LNCaP clone FGC (cell line): ENCODE data around the gene MLEC.

Experiments used
- DNase-seq: peaks from one replicate; pipeline ENCODE4 v3.0.0-alpha.2; 2011; ENCODE audit warnings: low read depth
- H3K4me3 ChIP-seq: 2 replicates; pipeline ENCODE4 v1.5.1; 2011; ENCODE audit warnings: mild to moderate bottlenecking, low read depth, low read length, control low read depth
- TF ChIP-seq, protein P1 (sequence below): IDR thresholded peaks from 2 replicates; pipeline ENCODE4 v1.5.1; 2012; ENCODE audit warnings: mild to moderate bottlenecking; ENCODE audit not compliant: control insufficient read depth, insufficient read depth; ENCODE audit errors: extremely low read depth

The MLEC gene

DNA sequence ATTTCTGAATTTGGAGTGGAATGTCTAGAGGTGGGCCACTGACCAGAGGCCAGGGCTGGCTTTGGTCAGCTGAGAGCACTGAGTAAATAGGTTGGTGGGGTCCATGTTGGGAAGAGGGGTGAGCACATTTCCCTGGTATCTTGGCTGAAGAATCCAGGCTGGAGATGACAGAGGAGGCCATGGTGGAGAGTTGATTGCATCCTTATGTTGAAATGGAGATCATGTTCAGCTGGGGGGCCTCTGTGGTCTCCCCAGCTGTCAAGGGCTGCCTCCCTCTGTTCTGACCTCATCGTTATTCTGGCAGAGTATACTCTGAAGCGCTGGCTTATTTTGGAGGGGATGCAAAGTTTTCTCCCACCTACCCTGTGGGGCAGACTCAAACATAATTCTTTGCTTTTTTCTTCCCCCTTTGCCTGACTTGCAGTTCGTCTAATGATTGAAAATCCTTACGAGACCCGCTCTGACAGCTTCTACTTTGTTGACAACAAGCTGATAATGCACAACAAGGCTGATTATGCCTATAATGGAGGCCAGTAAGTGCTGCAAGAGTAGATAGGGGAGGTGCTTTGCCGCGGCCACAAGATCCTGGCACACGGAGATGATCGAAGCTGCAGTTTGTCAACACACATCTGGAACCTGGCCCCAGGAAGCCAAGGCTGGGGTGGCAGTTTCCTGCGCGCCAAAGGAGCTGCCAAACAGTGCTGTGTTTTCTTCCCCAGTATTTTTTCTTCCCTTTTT, 32.7 kb downstream of the MLEC start:
- TF ChIP-seq, protein P1, sequence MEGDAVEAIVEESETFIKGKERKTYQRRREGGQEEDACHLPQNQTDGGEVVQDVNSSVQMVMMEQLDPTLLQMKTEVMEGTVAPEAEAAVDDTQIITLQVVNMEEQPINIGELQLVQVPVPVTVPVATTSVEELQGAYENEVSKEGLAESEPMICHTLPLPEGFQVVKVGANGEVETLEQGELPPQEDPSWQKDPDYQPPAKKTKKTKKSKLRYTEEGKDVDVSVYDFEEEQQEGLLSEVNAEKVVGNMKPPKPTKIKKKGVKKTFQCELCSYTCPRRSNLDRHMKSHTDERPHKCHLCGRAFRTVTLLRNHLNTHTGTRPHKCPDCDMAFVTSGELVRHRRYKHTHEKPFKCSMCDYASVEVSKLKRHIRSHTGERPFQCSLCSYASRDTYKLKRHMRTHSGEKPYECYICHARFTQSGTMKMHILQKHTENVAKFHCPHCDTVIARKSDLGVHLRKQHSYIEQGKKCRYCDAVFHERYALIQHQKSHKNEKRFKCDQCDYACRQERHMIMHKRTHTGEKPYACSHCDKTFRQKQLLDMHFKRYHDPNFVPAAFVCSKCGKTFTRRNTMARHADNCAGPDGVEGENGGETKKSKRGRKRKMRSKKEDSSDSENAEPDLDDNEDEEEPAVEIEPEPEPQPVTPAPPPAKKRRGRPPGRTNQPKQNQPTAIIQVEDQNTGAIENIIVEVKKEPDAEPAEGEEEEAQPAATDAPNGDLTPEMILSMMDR, result no peak
- no peak overlapping the region for H3K4me3 ChIP-seq
- no peak for DNase-seq

DNA sequence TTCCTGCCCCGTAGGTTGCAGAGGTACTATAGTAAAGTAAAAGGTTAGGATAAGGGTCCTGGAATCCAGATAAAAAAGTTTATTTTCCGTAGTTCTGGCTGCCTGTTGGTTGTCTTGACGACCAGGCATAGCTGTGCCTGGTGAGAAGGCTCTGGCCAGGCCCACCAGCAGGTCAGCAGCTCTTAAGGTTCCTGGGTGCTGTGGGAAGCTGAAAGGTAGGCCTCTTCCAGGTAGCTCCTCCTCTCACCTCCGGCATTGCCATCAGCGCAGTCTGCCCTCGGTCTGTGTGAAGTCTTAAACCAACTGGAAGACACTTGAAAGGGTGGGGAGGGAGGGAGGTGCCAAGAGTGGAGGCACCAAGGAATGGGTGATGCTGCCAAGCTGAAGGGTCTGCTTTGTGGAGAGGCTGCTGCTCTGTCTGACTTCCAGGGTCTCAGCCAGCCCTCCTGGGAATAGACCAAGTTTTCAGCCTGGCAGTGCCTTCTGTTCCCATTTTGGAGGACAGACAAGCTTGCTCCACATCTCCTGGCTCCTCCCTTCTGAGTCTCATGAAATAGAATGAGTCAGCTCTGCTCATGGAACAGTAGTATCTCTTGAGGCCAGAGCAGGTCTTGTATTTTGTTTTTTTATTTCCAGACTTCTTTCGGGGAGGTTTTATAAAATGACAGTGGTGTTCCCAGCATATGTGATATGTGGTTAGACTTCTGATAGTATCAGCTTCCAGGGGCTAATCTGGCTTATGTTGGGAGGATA, 33.5 kb downstream of the MLEC start:
- TF ChIP-seq, protein P1, result no peak
- no peak for DNase-seq
- H3K4me3 ChIP-seq, result no peak overlapping the region

DNA sequence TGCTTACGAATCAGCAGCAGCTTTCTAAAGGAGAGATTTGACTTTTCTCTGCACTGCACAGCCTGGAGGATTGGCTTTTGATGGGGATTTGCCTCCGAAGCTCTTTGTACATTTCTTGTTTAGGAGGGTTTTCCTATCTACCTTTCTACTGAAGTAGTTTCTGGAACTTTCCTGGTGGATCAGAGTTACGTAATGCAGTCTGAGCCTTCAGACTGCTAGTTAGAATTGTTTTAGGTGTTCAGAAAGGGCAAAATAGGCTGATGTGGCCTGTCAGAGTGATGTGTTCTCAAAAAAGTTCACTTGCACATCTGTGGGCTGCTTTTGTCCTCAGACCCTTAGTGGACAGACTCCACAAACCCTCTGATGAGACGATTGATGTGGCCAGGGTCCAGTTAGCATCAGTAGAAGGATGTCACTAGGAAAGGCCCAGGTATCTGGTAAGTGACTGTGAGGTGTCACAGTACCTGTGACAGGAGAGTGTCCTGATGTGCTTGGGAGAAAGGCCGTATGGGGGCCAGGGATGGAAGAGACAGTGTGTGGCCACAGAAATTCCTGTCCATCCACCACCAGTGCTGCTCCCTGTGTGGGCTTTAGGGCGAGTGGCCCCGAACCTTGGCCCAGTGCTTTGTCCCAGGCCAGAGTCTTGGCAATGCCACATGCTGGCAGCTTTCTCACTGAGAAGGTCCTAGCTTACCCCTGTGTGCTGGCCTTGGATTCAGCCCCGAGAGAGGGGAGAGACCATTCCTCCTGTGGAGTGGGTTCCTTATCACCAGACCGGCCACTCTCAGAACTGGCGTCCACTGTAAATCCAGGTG, 34.2 kb downstream of the MLEC start:
- no peak for DNase-seq
- no peak overlapping the region for H3K4me3 ChIP-seq
- TF ChIP-seq, protein P1, result no peak

DNA sequence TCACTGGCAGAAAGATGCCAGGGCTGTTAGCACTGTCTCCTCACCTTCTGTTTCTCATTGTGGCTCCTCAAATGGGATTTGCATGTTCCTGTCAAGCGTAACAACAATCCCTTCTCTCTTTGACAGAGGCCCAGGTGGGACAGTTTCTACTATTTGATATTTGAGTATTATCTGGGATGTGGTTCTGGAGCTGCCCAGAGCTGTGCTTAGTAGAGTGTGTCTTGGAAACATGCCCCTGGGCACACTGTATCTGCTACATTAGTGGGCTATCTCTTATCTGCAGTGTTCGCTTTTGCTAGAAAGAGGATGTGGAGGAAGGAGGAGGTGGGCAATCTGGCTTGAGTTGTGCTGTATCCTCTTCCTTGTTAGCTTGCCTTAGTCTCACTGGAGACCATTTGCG, 34.9 kb downstream of the MLEC start:
- H3K4me3 ChIP-seq, result no peak overlapping the region
- TF ChIP-seq, protein P1, result no peak
- DNase-seq, result no peak

DNA sequence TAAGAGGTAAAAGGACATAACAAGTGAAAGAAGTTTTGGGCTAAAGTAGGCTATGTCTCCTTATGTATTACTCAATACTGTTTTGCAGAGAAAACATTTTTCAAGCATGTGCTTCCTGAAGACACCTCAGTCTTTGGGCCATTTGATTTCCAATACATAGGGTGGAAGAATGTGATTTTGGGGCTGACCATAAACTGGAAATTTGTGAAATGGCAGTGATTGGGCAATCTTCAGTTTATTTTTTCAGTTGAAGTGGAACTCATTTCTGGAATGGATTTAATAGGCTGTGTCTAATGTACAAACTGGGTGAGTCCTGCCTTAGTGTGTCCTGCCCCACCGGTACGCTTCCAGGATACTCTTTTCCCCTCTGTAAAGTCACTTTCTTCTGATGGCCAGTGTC, 35.8 kb downstream of the MLEC start:
- TF ChIP-seq, protein P1, result no peak
- no peak for DNase-seq
- H3K4me3 ChIP-seq, result no peak overlapping the region

DNA sequence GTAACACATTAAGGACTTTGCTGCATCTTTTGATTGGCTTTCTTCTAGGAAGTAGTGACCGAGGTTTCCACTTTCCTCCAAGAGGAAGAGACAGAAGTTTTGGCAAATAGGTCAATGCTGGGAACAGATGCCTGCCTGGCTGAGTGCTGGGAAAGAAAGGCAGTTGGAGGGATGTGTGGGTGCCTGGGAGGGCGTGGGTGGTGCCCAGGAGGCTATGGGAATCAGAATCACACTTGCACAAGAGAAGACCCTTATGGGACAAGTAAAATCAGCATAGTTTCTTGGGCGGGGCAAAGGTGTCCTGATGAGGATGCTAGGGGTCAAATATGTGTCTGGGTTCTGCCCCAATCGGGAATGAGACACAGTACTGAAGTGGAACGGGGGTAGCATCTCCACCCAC, 37.8 kb downstream of the MLEC start:
- TF ChIP-seq, protein P1, result no peak
- DNase-seq, result no peak
- no peak overlapping the region for H3K4me3 ChIP-seq
